Hepatocyte (in vitro differentiated cells): ENCODE results near the gene ABHD12B. TPM values are rescaled to one million over a fixed set of nuclear protein-coding genes. Genes with fewer than 3 reads are reported as not detected.
"Not testable (repeated sequence)": the region's sequence is repeated elsewhere in the genome, so short reads cannot be mapped to it uniquely, and the experiment has no call there.

Experiments
- DNase-seq: peaks from one replicate; pipeline ENCODE4 v3.0.0-alpha.2; 2016; ENCODE audit warnings: low spot score
- H2AFZ ChIP-seq: fragments of 200-600 bp; sonication (generic); 2 replicates; pipeline ENCODE4 v1.6.0; 2016; ENCODE audit warnings: antibody characterized with exemption, mild to moderate bottlenecking
- H3K27ac ChIP-seq: fragments of 200-600 bp; sonication (generic); 2 replicates; pipeline ENCODE4 v1.5.1; 2016; ENCODE audit warnings: mild to moderate bottlenecking
- H3K27me3 ChIP-seq: fragments of 200-600 bp; sonication (generic); 2 replicates; pipeline ENCODE4 v1.6.1; 2016
- H3K36me3 ChIP-seq: fragments of 200-600 bp; sonication (generic); replicated peaks from 2 replicates; pipeline ENCODE4 v1.5.1; 2016; ENCODE audit warnings: low read depth; ENCODE audit not compliant: insufficient read depth
- H3K4me1 ChIP-seq: fragments of 200-600 bp; sonication (generic); 2 replicates; pipeline ENCODE4 v1.5.1; 2016; ENCODE audit warnings: mild to moderate bottlenecking, moderate library complexity; ENCODE audit not compliant: insufficient read depth
- H3K4me2 ChIP-seq: fragments of 200-600 bp; sonication (generic); 2 replicates; pipeline ENCODE4 v1.6.0; 2016
- H3K4me3 ChIP-seq: fragments of 200-600 bp; sonication (generic); 2 replicates; pipeline ENCODE4 v1.5.1; 2016; ENCODE audit warnings: mild to moderate bottlenecking
- H3K79me2 ChIP-seq: fragments of 200-600 bp; sonication (generic); 2 replicates; pipeline ENCODE4 v1.6.0; 2017; ENCODE audit warnings: mild to moderate bottlenecking
- H3K9me2 ChIP-seq: fragments of 200-600 bp; sonication (generic); replicated peaks from 2 replicates; pipeline ENCODE4 v1.6.0; 2017; ENCODE audit warnings: mild to moderate bottlenecking; ENCODE audit not compliant: insufficient read depth
- H3K9me3 ChIP-seq: fragments of 200-600 bp; sonication (generic); 2 replicates; pipeline ENCODE4 v1.5.1; 2016; ENCODE audit warnings: low read depth, mild to moderate bottlenecking
- H4K20me1 ChIP-seq: fragments of 200-600 bp; sonication (generic); 2 replicates; pipeline ENCODE4 v1.6.0; 2016; ENCODE audit warnings: mild to moderate bottlenecking; ENCODE audit not compliant: insufficient read depth, poor library complexity, severe bottlenecking
- CTCF ChIP-seq: fragments of 200-600 bp; sonication (generic); IDR thresholded peaks from 2 replicates; pipeline ENCODE4 v1.5.1; 2016; ENCODE audit warnings: antibody characterized with exemption, mild to moderate bottlenecking; ENCODE audit not compliant: poor library complexity
- EZH2 ChIP-seq: fragments of 200-600 bp; sonication (generic); IDR thresholded peaks from 2 replicates; pipeline ENCODE4 v1.6.1; 2016; ENCODE audit warnings: antibody characterized with exemption, mild to moderate bottlenecking, borderline replicate concordance
- EZH2phosphoT487 ChIP-seq: fragments of 200-600 bp; sonication (generic); IDR thresholded peaks from one replicate; pipeline ENCODE4 v1.6.1; 2018; ENCODE audit warnings: antibody characterized with exemption, mild to moderate bottlenecking, low read depth, moderate library complexity; ENCODE audit not compliant: unreplicated experiment, severe bottlenecking
- WGBS: methylation state at CpG from one replicate; pipeline ENCODE4 v1.1.6; 2016; ENCODE audit warnings: low lambda C conversion rate; ENCODE audit errors: missing lambda C conversion rate; 5-methylcytosine and 5-hydroxymethylcytosine counted together
- polyA plus RNA-seq: library from polyadenylated mRNA; unstranded; fragments of >200 nt; fragmentation: Nextera tagmentation; extraction: Ambion mirVana; gene quantifications from 2 replicates; pipeline ENCODE4 v1.2.1, GENCODE V29; 2016
- total RNA-seq: library from RNA; depleted of rRNA; stranded (reverse); fragments of >200 nt; gene quantifications from 2 replicates; pipeline ENCODE4 v1.2.3, GENCODE V29; 2014

ABHD12B gene
- total and polyA plus RNA-seq, 2 experiments from 2014 or later = not detected

- DNase-seq = no peak
- Histone ChIP-seq H4K20me1 (no peaks in the 10 kb centered on the region), H3K27me3 (no peaks in the 10 kb centered on the region), H2AFZ (no peak overlapping the region), H3K27ac (no peak overlapping the region), H3K4me3 (no peak overlapping the region), H3K36me3 (no peaks in the 10 kb centered on the region), H3K4me1 (no peaks in the 10 kb centered on the region), H3K4me2 (no peak overlapping the region), H3K79me2 (no peaks in the 10 kb centered on the region), H3K9me3 (no peaks in the 10 kb centered on the region), H3K9me2 (no peaks in the 10 kb centered on the region)
- no peak for TF ChIP-seq EZH2
- no peak for TF ChIP-seq EZH2phosphoT487
- no peak for TF ChIP-seq CTCF
- WGBS = 49% methylated on average over 5 of the region's 5 CpGs
Measured at GRCh38 chr14:50892255-50892654, 20.4 kb downstream of the ABHD12B start.

- not testable (repeated sequence) for H3K27me3 ChIP-seq, H3K4me2 ChIP-seq, H3K27ac ChIP-seq, H3K4me3 ChIP-seq, H2AFZ ChIP-seq, H4K20me1 ChIP-seq, H3K9me2 ChIP-seq, H3K79me2 ChIP-seq, H3K9me3 ChIP-seq, H3K36me3 ChIP-seq, H3K4me1 ChIP-seq, DNase-seq
- 75% methylated on average over 4 of the region's 7 CpGs for WGBS
Measured at GRCh38 chr14:50896421-50896820, 24.6 kb downstream of the ABHD12B start.

- H3K4me1 ChIP-seq, H3K27ac ChIP-seq, H3K9me2 ChIP-seq, H3K27me3 ChIP-seq, H3K9me3 ChIP-seq, H2AFZ ChIP-seq, H3K36me3 ChIP-seq, DNase-seq, H3K79me2 ChIP-seq, H3K4me2 ChIP-seq, H3K4me3 ChIP-seq, H4K20me1 ChIP-seq: not testable (repeated sequence)
- WGBS = 88% methylated on average over 1 of the region's 1 CpG
Measured at GRCh38 chr14:50897005-50897404, 25.2 kb downstream of the ABHD12B start.

- Histone ChIP-seq H3K4me3 (no peak overlapping the region), H3K79me2 (no peaks in the 10 kb centered on the region), H4K20me1 (no peaks in the 10 kb centered on the region), H3K4me1 (no peaks in the 10 kb centered on the region), H2AFZ (no peak overlapping the region), H3K4me2 (no peak overlapping the region), H3K27ac (no peak overlapping the region), H3K9me2 (no peaks in the 10 kb centered on the region), H3K9me3 (no peaks in the 10 kb centered on the region), H3K36me3 (no peaks in the 10 kb centered on the region), H3K27me3 (no peaks in the 10 kb centered on the region)
- no peak for TF ChIP-seq CTCF
- no peak for TF ChIP-seq EZH2
- TF ChIP-seq EZH2phosphoT487 = no peak
- WGBS = 93% methylated on average over 6 of the region's 6 CpGs
- DNase-seq = no peak
Measured at GRCh38 chr14:50897658-50898175, 25.9 kb downstream of the ABHD12B start.

- Histone ChIP-seq H3K9me3 (no peaks in the 10 kb centered on the region), H3K4me2 (no peak overlapping the region), H4K20me1 (no peaks in the 10 kb centered on the region), H3K9me2 (no peaks in the 10 kb centered on the region), H3K4me1 (no peaks in the 10 kb centered on the region), H3K27ac (no peak overlapping the region), H3K79me2 (no peaks in the 10 kb centered on the region), H2AFZ (no peak overlapping the region), H3K27me3 (no peaks in the 10 kb centered on the region), H3K36me3 (no peaks in the 10 kb centered on the region), H3K4me3 (no peak overlapping the region)
- WGBS = 97% methylated on average over 3 of the region's 3 CpGs
- no peak for DNase-seq
- TF ChIP-seq CTCF (no peak), EZH2phosphoT487 (no peak), EZH2 (no peak)
Measured at GRCh38 chr14:50901361-50901760, 29.5 kb downstream of the ABHD12B start.
